ENCODE data around the gene ISLR. TPM values are rescaled to one million over a fixed set of nuclear protein-coding genes. Genes with fewer than 3 reads are reported as not detected.
A peak's percentile ranks its signal among the peaks of the same experiment; 100 is the strongest.

The ISLR gene
- total and polyA plus RNA-seq, 2 experiments from 2014 or later, result 125 to 127 TPM

DNA sequence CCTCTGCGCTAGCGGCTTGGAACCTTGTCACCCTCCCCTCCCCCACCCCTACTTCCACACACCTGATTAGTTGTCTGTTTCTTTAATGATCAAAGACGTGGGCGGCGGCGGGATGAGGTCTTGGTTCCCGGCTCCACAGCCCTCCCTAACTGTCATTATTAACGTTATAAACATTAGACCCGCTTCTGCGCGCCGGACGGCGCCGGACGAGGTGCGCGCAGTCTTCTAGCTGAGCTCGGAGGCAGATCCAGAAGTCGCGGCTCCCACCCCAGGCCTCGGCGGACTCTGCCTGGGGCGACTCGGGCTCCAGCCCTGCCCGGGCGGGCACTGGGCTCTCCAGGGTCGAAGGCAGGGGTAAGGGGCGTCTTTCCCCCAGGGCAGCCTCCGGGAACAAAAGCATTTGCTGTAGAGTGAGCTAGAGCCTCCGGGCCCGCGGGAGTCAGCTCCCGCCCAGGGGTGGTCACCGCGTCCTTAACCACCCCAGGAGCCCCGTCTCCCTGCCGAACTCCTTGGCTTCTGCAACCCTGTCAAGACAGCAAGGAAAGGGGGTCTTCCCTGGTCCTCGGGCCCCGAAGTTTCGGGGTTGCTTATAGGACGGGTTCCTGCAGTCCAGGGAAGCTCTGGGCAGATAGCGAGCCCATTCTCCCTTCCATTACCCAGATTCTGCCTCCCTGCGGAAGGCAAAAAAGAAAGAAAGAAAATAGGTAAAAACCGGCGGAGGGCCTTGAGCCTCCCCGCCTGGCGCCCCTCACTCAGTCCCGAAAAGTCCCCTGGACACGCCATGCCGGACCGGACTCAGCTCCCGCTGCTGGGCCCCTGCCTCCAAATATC is 45.3 kb upstream of the ISLR start:
- H3K27ac ChIP-seq, result no peak overlapping the region
- H2AFZ ChIP-seq, result peak overlapping the region; percentile 59; the same call in 1 of the 2 replicates
- no peaks in the 10 kb centered on the region for H3K9me3 ChIP-seq (ENCODE audit: low read depth)
- 11 to 14% methylated on average over 53 of the region's 53 CpGs for WGBS, 2 experiments (ENCODE audit: low coverage in 1 of 2, low lambda C conversion rate in 2 of 2, missing lambda C conversion rate in 2 of 2)
- peak overlapping the region; percentile 73 for H3K4me3 ChIP-seq
- in situ Hi-C loops (cut with MboI), result no loop called here
- no peaks in the 10 kb centered on the region for H3F3A ChIP-seq (ENCODE audit: insufficient read depth)
- peaks cover 11% of the 10 kb centered on the region; the same call in 1 of the 2 replicates for H3K4me1 ChIP-seq (ENCODE audit: insufficient read depth)
- H3K36me3 ChIP-seq (ENCODE audit: low read depth), result no peaks in the 10 kb centered on the region
- H3K4me2 ChIP-seq (ENCODE audit: unreplicated experiment), result peak overlapping the region; percentile 81
- H3K27me3 ChIP-seq (replicated peaks; ENCODE audit: insufficient read depth), result peaks cover 73% of the 10 kb centered on the region
- DNase-seq, result peak; percentile 63
- H3K79me2 ChIP-seq (ENCODE audit: insufficient read depth), result no peaks in the 10 kb centered on the region
- no peaks in the 10 kb centered on the region for H3K9me2 ChIP-seq (ENCODE audit: insufficient read depth)
- TF ChIP-seq EZH2 (IDR thresholded peaks at IDR 0.05; ENCODE audit: insufficient read depth, poor library complexity, severe bottlenecking) (peak; percentile 79), EZH2phosphoT487 (IDR thresholded peaks at IDR 0.05; ENCODE audit: insufficient read depth, low read depth) (peak; percentile 53; the same call in 1 of the 2 replicates)
- no peaks in the 10 kb centered on the region for H4K20me1 ChIP-seq (ENCODE audit: insufficient read depth)
- H3K9ac ChIP-seq, result peak overlapping the region; percentile 64

DNA sequence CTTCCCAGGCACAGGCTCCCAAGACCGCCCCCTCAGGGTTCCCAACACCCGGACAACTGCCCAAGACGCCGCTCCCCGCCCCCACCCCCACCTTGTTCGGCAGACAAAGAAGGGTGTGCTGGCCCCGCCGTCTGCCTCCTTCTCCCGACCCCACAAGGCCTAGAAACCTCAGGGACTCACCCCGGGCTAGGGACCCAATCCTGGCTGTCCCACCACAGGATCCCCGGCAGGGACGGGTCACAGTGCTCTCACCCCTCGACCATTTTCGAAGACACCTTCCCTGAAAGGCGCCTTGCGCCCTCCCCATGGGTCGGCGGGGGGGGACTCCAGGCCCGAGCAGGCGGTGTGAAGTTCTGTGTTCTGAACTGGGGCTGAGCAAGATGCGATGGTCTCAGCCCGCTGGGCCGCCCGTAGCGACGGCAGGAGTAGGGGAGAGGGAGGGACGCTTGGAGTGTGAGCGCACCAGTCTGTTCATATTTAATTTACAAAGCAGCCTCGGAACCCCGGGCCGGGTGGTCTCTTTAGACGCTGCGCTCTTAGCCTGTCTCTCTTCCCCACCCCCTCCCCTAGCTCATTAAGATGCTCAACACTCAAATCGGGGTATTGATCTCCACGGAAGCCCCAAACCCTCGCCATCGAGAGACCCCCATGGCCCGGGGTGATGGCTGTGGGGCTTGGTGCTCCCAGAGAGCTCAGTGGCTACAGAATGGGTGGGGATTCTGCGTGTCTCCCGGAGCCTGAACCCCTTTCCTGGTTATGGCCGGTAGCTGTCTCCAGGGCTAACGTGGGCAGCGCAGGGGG is 44.5 kb upstream of the ISLR start:
- Histone ChIP-seq H3K4me2 (ENCODE audit: unreplicated experiment) (peak overlapping the region; percentile 40), H3K9ac (no peak overlapping the region), H3K4me3 (peak overlapping the region; percentile 38; the same call in 1 of the 2 replicates), H3K79me2 (ENCODE audit: insufficient read depth) (no peaks in the 10 kb centered on the region), H4K20me1 (ENCODE audit: insufficient read depth) (no peaks in the 10 kb centered on the region), H3K36me3 (ENCODE audit: low read depth) (no peaks in the 10 kb centered on the region), H3K9me2 (ENCODE audit: insufficient read depth) (no peaks in the 10 kb centered on the region), H3K27ac (no peak overlapping the region), H3K4me1 (ENCODE audit: insufficient read depth) (peaks cover 11% of the 10 kb centered on the region; the same call in 1 of the 2 replicates), H3F3A (ENCODE audit: insufficient read depth) (no peaks in the 10 kb centered on the region), H3K27me3 (replicated peaks; ENCODE audit: insufficient read depth) (peaks cover 73% of the 10 kb centered on the region), H3K9me3 (ENCODE audit: low read depth) (no peaks in the 10 kb centered on the region), H2AFZ (peak overlapping the region; percentile 42; the same call in 1 of the 2 replicates)
- WGBS, 2 experiments (ENCODE audit: low coverage in 1 of 2, low lambda C conversion rate in 2 of 2, missing lambda C conversion rate in 2 of 2), result 8 to 13% methylated on average over 38 to 43 of the region's 43 CpGs
- no peak for DNase-seq
- no peak for TF ChIP-seq EZH2 (IDR thresholded peaks at IDR 0.05; ENCODE audit: insufficient read depth, poor library complexity, severe bottlenecking)
- peak; percentile 13 for TF ChIP-seq EZH2phosphoT487 (IDR thresholded peaks at IDR 0.05; ENCODE audit: insufficient read depth, low read depth)
- in situ Hi-C loops (cut with MboI), result no loop called here

DNA sequence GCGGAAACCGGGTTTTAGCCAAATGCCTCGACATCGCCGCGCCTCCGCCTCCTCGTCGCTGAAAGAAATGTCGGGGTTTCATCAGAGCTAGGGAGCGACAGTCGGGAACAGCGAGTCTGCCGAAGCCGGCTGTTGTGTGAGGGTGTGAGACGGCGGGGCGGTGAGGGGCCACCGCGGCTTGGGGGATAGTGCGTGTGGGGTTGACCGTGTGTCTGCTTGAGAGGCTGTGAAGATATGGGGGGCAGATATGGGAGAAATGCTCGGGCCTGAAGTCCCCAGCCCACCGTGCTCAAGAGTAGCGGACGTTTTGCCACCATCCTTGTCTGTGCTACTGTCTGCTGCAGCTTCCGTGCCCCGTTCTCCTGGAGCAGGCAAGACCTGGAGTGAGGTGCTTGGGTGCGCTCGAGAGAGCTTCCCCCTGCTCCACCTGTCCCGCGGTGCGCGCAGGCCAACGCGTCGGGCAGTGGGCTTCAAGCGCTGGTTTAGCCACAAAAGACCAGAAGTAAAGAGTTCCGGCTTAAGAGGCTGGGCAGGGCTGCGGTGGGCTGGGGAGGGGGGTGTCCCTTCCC is 43.8 kb upstream of the ISLR start:
- Histone ChIP-seq H3K4me3 (peak overlapping the region; percentile 38; the same call in 1 of the 2 replicates), H3F3A (ENCODE audit: insufficient read depth) (no peaks in the 10 kb centered on the region), H3K9me3 (ENCODE audit: low read depth) (no peaks in the 10 kb centered on the region), H3K9ac (no peak overlapping the region), H4K20me1 (ENCODE audit: insufficient read depth) (no peaks in the 10 kb centered on the region), H3K36me3 (ENCODE audit: low read depth) (no peaks in the 10 kb centered on the region), H2AFZ (peak overlapping the region; percentile 42; the same call in 1 of the 2 replicates), H3K79me2 (ENCODE audit: insufficient read depth) (no peaks in the 10 kb centered on the region), H3K4me1 (ENCODE audit: insufficient read depth) (peaks cover 11% of the 10 kb centered on the region; the same call in 1 of the 2 replicates), H3K9me2 (ENCODE audit: insufficient read depth) (no peaks in the 10 kb centered on the region), H3K4me2 (ENCODE audit: unreplicated experiment) (peak overlapping the region; percentile 40), H3K27me3 (replicated peaks; ENCODE audit: insufficient read depth) (peaks cover 68% of the 10 kb centered on the region), H3K27ac (no peak overlapping the region)
- in situ Hi-C loops (cut with MboI), result loop anchor here (5.0 kb wide), 1 partner anchor 178 kb away; no protein-coding TSS in a partner anchor
- DNase-seq, result peak; percentile 40
- TF ChIP-seq EZH2phosphoT487 (IDR thresholded peaks at IDR 0.05; ENCODE audit: insufficient read depth, low read depth) (peak; percentile 63; the same call in 1 of the 2 replicates), EZH2 (IDR thresholded peaks at IDR 0.05; ENCODE audit: insufficient read depth, poor library complexity, severe bottlenecking) (peak; percentile 98)
- WGBS, 2 experiments (ENCODE audit: low coverage in 1 of 2, low lambda C conversion rate in 2 of 2, missing lambda C conversion rate in 2 of 2), result 3 to 4% methylated on average over 39 to 40 of the region's 40 CpGs
